VCaP (cell line): ENCODE data around the gene MSX1.

Experiments used
- H3K27ac ChIP-seq: fragments of 450-650 bp; 2 replicates; pipeline ENCODE4 v1.5.1; 2017
- TF ChIP-seq, protein P1 (sequence below): fragments of 450-650 bp; conservative IDR thresholded peaks from 2 replicates; pipeline ENCODE4 v1.5.1; 2017; ENCODE audit warnings: mild to moderate bottlenecking, moderate library complexity

Gene MSX1

GRCh38 chr4:4875147-4875546 lies 15.7 kb downstream of the MSX1 start:
- TF ChIP-seq, protein P1, sequence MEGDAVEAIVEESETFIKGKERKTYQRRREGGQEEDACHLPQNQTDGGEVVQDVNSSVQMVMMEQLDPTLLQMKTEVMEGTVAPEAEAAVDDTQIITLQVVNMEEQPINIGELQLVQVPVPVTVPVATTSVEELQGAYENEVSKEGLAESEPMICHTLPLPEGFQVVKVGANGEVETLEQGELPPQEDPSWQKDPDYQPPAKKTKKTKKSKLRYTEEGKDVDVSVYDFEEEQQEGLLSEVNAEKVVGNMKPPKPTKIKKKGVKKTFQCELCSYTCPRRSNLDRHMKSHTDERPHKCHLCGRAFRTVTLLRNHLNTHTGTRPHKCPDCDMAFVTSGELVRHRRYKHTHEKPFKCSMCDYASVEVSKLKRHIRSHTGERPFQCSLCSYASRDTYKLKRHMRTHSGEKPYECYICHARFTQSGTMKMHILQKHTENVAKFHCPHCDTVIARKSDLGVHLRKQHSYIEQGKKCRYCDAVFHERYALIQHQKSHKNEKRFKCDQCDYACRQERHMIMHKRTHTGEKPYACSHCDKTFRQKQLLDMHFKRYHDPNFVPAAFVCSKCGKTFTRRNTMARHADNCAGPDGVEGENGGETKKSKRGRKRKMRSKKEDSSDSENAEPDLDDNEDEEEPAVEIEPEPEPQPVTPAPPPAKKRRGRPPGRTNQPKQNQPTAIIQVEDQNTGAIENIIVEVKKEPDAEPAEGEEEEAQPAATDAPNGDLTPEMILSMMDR, result no peak
- peak overlapping the region; percentile 18; the same call in 1 of the 2 replicates for H3K27ac ChIP-seq

- peak overlapping the region; percentile 18; the same call in 1 of the 2 replicates for H3K27ac ChIP-seq
- TF ChIP-seq, protein P1, result no peak
These were observed 16.1 kb downstream of the MSX1 start for GRCh38 chr4:4875611-4876010.

- H3K27ac ChIP-seq, result no peak overlapping the region
- TF ChIP-seq, protein P1, result no peak
These were observed 17.6 kb downstream of the MSX1 start for GRCh38 chr4:4876945-4877661.

GRCh38 chr4:4880492-4880891 lies 21.0 kb downstream of the MSX1 start:
- H3K27ac ChIP-seq, result no peak overlapping the region
- TF ChIP-seq, protein P1, result peak; percentile 70

- TF ChIP-seq, protein P1, result no peak
- no peak overlapping the region for H3K27ac ChIP-seq
These were observed 22.0 kb downstream of the MSX1 start for GRCh38 chr4:4881432-4881831.

- no peak overlapping the region for H3K27ac ChIP-seq
- TF ChIP-seq, protein P1, result no peak
These were observed 25.1 kb downstream of the MSX1 start for GRCh38 chr4:4884611-4885010.

DNA sequence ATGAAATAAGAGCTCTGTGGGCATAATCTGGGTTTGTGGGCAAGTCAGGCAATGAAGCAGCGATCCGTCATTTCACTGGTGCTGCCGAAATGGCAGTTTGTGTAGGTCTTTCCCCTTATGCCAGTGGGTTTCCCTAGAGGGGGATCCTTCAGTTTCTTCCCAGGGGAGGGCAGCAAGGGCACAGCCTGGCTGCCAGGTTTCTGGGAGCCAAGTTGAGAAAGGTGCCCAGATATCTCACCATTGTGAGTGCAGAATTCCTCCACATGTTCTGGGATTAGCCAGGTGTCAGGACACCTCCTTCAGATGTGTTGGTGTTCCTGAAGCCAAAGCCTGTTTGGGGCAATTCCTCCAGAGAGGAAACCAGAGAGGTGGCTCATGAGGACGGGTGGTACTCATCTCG lies 28.0 kb downstream of the MSX1 start:
- TF ChIP-seq, protein P1, result no peak
- H3K27ac ChIP-seq, result no peak overlapping the region
